HG03469 (cell line): Measurements from ENCODE around the gene PRAMEF33.
"Not testable (repeated sequence)": the region's sequence is repeated elsewhere in the genome, so short reads cannot be mapped to it uniquely, and the experiment has no call there.

Experiments
- ATAC-seq: cut with Tn5 transposase; IDR thresholded peaks from one replicate; pipeline ENCODE4 v1.9.1; 2021; ENCODE audit warnings: mild to moderate bottlenecking, moderate library complexity, moderate number of reproducible peaks; ENCODE audit not compliant: unreplicated experiment

The PRAMEF33 gene, protein sequence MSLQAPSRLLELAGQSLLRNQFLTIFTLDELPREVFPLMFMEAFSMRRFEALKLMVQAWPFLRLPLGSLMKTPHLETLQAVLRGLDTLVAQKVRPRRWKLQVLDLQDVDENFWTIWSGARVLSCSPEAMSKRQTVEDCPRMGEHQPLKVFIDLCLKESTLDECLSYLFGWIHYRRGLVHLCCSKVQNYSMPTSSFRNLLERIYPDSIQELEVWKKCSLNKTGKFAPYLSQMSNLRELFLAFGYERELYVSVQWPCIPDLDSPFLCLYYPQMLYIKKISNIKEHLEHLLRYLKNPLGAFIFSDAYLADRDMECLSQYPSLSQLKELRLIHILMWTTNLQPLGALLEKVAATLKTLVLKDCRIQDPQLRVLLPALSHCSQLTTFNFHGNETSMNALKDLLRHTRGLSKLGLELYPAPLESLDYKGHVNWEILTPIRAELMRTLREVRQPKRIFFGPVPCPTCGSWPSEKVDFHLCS

DNA sequence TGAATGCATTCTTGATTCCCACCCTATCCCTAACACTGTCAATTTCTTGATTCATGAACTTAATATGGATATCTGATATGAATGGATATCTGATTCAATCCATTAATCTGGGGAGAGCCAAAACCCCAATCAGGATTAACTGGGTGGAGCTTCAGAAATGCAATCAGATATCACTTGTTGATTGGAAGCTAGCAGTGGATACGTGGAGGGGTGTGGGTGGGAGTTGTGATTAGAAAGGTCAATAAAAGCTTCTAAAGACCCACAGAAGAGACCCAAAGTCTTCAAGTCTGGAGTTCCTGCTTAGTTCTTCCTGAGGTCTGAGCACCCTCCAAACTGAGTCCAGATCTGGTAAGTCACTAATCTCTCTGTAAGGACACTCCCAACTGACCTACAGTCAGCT is at the start of gene PRAMEF33:
Gene PRAMEF33, plus strand, starts transcription at position 301 of the 400 bp plus-strand sequence. CDS start 2,416 bp downstream, outside the sequence.
- not testable (repeated sequence) for ATAC-seq

DNA sequence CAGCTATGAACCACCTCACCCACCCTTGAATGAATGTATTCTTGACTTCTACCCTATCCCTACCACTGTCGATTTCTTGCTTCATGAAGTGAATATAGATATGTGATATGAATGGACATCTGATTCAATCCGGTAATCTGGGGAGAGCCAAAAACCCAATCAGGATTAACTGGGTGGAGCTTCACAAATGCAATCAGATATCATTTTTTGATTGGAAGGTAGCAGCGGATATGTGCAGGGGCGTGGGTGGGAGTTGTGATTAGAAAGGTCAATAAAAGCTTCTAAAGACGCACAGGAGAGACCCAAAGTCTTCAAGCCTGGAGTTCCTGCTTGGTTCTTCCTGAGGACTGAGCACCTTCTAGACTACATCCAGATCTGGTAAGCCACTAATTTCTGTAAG is 49.4 kb upstream of the PRAMEF33 start, which contains the start of gene PRAMEF5:
Gene PRAMEF5, plus strand, starts transcription at position 301 of the 400 bp plus-strand sequence. CDS start 5,071 bp downstream, outside the sequence.
- ATAC-seq, result not testable (repeated sequence)

DNA sequence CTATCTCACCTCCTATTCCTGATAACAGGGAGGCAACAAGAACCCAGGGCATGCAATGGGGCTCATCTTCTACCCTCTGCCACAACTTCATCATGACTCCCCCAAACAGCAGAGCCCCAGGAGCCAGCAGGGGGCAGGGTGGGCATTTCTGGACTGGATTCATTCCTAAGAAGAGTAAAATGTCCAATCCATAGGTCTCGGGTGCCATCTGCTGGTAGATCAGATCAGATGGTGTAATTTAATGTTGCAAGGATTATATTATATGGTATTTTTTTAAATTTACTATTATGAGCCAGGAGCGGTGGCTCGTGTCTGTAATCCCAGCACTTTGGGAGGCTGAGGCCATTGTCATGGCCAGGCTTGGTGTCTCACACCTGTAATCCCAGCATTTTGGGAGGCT is 38.2 kb upstream of the PRAMEF33 start:
- ATAC-seq, result not testable (repeated sequence)

DNA sequence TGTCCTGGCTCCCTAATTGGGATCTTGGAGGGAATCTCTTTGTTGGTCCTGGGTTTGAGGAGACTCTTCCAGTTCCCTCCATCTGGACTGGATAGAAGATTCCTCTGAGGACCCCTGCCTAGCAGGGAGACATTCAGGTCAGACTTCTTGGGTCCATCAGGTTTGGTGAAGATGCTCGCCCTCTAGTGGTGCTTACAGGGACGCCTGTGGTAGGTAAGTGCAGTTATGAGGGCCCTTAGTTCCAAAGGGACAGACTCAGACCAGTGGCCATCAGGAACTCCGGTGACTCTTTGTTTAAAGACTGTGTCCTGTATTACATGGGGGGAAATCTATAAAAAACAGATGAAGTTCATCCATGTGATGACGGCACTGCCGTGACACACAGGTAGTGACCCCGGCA is 26.3 kb upstream of the PRAMEF33 start:
- ATAC-seq, result not testable (repeated sequence)

DNA sequence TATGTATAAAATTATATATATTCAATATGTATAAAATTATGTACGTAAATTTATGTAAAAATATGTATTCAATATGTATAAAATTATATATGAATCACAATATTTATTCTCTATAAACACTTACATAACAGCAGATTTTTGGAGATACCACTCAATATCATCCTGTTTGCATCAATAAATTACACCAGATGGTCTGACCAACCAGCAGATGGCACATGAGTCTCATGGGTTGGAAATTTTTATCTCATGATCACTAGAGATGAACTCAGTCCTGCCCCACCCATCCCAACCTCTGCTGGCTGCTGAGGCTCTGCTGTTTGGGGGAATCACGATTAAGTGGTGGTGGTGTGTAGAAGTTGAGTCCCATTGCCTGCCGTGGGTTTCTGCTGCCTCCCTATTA is 23.7 kb upstream of the PRAMEF33 start:
- not testable (repeated sequence) for ATAC-seq

DNA sequence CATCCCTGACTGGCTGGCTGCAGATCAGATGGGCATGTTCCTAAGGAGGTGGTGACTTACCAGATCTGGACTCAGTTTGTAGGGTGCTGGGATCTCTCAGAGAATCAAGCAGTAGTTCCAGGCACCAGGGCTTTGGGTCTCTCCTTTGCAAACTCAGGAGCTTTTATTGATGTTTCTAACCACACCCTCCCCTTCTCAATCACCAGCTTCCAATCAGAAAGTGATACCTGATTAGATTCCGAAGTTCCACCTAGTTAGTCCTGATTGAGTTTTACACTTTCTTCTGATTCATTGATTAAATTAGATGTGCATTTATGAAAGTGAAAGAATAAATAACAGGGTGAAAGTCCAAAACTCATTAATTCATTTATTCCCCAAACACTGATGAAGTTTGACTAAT is 18.3 kb upstream of the PRAMEF33 start, which contains the start of gene PRAMEF8:
Gene PRAMEF8, minus strand, starts transcription at position 101 of the 400 bp plus-strand sequence. CDS start 1,046 bp downstream, outside the sequence.
- ATAC-seq, result not testable (repeated sequence)

DNA sequence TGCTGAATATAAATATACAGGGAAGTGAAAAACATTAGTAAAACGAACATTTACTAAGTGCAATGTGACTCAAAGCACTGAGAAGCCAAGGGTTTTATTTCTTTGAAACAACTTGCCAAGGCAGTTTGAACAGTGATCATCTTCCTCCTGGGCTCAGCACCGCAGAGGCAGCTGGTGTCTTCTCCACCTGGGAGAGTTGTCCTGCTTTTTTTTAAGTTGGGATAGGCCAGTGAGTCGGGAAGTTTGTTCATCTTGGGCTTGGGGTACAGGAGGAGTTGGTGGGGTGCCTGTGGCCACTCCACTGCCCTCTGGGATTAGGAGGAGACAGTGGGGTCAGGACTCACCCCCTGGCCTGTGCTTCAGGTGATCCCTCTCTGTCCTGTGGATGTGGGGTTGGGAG is 14.3 kb upstream of the PRAMEF33 start:
- ATAC-seq, result not testable (repeated sequence)

DNA sequence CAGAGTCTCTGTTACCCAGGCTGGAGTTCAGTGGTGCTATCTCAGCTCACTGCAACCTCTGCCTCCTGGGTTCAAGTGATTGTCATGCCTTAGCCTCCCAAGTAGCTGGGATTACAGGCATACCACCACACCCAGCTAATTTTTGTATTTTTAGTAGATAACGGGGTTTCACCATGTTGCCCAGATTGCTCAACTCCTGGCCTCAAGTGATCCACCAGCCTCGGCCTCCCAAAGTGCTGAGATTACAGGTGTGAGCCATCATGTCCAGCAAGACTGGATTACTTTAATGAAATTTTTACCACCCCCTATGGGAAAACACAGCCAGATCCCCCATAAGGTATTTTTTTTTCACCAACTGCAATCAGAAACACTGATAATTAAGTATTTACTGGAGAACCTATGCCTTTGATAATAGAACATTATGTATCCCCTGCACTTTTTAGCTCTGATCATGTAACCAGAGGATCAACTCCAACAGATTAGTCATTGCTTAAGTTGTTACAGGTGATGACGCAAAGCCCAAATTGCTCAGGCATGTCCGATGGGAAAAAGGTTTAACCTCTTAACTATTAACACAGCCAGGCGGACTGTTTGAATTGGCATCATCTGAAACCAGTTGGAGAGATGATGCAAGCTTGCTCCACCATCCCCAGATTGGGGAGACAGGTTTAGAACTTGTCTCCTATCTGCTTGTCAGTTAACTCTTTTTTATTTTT is 6.0 kb upstream of the PRAMEF33 start:
- ATAC-seq, result not testable (repeated sequence)

DNA sequence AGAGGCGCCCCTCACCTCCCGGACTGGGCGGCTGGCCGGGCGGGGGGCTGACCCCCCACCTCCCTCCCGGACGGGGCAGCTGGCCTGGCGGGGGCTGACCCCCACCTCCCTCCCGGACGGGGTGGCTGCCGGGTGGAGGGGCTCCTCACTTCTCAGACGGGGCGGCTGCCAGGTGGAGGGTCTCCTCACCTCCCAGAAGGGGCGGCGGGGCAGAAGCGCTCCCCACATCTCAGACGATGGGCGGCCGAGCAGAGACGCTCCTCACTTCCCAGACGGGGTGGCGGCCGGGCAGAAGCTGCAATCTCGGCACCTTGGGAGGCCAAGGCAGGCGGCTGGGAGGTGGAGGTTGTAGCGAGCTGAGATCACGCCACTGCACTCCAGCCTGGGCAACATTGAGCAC is 4.6 kb upstream of the PRAMEF33 start:
- not testable (repeated sequence) for ATAC-seq

DNA sequence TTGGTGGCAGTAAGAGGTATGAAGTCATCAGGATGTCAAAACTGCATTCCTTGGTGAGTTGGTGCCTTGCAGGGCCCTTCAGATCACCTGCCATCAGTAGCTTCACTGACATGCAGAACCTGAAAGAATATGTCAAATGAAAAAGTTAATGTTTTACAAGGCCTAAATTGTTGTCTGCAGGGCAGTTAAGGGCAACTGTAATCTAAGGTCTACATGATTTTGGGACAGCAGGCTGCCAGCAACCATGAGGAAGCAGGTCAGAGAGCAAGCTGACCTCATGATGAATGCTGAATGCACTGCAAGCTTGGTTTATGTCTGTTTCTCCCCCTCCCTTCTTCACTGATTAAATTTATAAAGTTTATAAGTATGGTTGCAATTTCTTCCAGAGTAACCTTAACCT is 1.1 kb upstream of the PRAMEF33 start:
- not testable (repeated sequence) for ATAC-seq

DNA sequence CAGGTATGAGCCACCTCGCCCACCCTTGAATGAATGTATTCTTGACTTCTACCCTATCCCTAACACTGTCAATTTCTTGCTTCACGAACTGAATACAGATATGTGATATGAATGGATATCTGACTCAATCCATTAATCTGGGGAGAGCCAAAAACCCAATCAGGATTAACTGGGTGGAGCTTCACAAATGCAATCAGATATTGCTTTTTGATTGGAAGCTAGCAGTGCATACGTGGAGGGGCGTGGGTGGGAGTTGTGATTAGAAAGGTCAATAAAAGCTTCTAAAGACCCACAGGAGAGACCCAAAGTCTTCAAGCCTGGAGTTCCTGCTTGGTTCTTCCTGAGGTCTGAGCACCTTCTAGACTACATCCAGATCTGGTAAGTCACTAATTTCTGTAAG is 11.9 kb downstream of the PRAMEF33 start, which contains the start of gene PRAMEF15:
Gene PRAMEF15, plus strand, starts transcription at position 301 of the 400 bp plus-strand sequence. CDS start 2,827 bp downstream, outside the sequence.
- ATAC-seq, result not testable (repeated sequence)

DNA sequence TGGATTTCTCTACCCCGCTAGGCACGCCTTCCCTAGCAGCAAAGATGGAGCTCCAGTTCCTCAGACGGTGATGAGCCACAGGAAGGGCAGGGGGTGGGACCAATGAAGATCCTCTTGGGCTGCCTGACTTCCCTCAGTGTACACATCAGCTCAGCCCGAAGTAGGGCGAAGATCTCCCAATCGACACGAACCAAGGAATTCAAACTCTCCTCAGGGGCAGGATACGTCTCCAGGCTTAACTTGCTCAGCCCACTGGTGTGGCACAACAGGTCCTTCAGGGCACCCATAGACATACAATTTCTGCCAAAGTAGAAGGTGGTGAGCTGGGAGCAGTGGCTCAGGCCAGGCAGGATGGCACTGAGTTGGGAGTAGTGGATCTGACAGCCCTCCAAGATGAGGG is 39.2 kb downstream of the PRAMEF33 start:
- ATAC-seq, result not testable (repeated sequence)

DNA sequence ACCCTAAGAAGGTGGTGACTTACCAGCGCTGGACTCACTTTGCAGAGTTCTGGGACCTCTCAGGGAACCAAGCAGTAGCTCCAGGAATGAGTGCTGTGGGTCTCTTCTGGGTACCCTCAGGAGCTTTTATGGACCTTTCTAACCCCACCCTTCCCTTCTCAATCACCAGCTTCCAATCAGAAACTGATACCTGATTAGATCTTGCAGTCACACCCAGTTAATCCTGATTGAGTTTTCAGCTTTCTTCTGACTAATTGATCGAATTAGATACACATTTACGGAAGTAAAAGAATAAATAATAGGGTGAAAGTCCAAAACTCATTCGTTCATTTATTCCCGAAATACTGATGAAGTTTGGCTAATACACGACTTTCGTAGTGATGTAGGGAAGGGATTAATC is 43.7 kb downstream of the PRAMEF33 start, which contains the start of gene PRAMEF14:
Gene PRAMEF14, minus strand, starts transcription at position 101 of the 400 bp plus-strand sequence. CDS start 1,820 bp downstream, outside the sequence.
- ATAC-seq, result not testable (repeated sequence)

DNA sequence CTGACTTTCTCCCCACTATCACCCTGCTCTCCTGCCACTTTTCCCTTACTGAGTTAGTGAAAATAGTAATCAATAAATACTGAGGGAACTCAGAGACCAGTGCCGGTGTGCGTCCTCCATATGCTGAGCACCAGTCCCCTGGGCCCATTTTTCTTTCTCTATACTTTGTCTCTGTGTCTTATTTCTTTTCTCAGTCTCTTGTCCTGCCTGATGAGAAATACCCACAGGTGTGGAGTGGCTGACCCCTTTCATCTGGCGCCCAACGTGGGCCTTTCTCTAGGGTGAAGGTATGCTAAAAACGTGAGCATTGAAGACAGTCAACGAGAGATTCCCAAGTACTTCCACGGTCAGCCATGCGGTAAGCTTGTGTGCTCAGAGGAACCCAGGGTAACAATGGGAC is 50.1 kb downstream of the PRAMEF33 start:
- ATAC-seq, result not testable (repeated sequence)

DNA sequence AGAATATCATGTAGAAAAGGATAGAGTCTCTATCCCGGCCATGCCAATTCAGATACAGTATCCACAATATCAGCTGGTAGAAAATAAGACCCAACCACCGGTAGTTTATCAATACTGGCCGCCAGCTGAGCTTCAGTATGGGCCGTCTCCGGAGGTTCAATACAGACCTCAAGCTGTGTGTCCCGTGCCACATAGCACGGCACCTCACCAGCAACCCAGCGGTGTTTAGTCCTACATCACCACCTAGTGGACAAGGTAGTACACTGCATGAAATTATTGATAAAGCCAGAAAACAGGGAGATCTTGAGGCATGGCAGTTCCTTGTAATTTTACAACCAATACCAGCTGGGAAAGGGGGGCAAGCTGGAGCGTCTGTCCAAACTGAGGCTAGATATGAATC is 51.1 kb downstream of the PRAMEF33 start:
- ATAC-seq, result not testable (repeated sequence)

DNA sequence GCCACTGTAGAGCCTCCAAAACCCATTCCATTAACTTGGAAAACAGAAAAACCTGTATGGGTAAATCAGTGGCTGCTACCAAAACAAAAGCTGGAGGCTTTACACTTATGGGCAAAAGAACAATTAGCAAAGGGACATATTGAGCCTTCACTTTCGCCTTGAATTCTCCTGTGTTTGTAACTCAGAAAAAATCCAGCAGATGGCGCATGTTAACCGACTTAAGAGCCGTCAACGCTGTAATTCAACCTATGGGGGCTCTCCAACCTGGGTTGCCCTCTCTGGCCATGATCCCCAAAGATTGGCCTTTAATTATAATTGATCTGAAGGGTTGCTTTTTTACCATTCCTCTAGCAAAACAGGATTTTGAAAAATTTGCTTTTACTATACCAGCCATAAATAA is 53.4 kb downstream of the PRAMEF33 start:
- ATAC-seq, result not testable (repeated sequence)
